HG03280 (cell line): ENCODE measurements around the gene MUC22.
"Not testable (repeated sequence)": the region's sequence is repeated elsewhere in the genome, so short reads cannot be mapped to it uniquely, and the experiment has no call there.

Experiments used
- ATAC-seq: cut with Tn5 transposase; IDR thresholded peaks from one replicate; pipeline ENCODE4 v1.9.1; 2021; ENCODE audit warnings: mild to moderate bottlenecking, moderate library complexity; ENCODE audit not compliant: unreplicated experiment

The MUC22 gene

GRCh38 chr6:31037169-31037568 lies 26.9 kb downstream of the MUC22 start:
- no peak for ATAC-seq

- no peak for ATAC-seq
Measured at GRCh38 chr6:31037682-31038081, 27.4 kb downstream of the MUC22 start.

DNA sequence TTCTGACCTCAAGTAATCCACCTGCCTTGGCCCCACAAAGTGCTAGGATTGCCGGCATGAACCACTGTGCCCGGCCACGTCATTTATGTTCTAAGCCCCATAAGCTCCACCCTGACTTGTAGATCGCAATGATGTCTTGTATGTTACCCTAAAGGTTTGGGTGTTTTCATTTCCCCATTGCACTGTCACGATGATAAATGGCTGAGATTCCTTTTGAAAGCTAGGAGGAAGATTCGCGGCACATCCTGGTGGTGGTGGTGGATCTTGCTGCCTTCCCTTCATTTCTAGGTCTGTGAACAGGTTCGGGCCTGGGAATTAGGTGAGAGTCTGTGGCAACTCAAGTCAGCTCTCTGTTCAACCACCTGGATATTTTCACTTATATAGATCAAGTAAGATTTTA lies 28.3 kb downstream of the MUC22 start:
- no peak for ATAC-seq

DNA sequence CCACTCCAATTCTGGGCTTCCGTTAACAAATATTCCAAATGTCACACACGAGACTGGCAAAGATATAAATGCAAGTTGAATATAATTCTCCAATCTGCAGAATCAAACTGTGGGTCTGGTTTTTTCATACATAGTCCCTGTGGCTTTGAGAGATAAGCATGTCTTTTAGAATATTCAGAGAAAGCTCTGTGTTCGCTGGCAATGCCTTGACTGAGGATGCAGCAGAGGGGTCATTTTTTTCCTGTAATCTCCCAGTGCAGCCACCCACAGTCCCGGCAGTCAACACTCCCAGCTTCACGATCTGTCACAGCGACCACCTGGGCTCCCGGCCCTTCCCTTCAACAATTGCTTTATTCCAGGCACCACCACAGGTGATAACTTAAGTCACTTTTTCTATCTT lies 30.5 kb downstream of the MUC22 start:
- no peak for ATAC-seq

DNA sequence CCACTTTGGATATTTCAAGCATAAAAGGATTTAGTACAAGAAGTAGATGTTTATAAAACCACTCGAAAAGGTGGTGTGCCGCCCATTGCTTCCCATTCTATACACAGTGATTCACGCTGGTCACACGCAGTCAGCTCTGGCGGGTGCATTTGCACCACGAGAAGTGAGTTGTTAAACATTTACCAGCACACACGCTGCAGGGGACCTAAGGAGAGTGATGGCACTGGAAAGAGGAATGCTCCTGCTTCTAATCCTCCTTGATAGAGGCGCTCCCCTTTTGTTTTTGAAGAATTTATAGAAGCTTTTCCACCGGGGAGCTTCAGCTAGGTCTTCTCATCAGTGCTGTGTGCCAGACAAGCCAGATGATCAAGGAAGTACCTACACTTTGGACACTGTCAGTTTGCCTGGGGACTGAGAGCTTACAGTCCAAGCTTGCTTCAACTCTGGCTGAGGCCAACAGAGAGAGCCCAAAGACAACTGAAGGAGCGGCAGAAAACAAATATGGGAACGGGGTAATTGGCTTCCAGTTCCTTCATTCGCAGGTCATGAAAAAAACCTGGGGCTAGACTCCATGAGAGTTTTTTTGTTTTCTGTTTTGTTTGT lies 31.2 kb downstream of the MUC22 start:
- no peak for ATAC-seq

DNA sequence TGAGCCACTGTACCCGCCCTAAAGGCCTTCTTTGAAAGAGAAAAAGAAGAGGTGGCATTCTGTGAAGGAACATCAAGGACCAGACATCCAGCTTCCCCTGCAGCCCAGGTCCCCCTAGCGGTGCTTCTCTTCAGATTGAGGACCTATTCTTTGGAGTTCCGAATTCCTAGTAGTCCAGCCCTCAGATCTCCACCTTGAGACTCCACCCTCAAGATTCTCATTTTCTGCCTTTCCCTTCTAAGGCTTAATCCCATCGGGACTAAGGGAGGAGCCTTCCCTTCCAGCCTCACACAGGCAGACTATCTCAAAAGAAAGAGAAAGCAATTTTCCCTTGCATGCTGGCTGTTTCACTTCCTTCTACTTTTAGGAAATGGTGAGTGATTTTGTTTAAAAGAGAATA lies 32.5 kb downstream of the MUC22 start:
- no peak for ATAC-seq

- ATAC-seq: no peak
Measured at GRCh38 chr6:31048099-31048498, 37.8 kb downstream of the MUC22 start.

GRCh38 chr6:31049518-31049917 lies 39.2 kb downstream of the MUC22 start:
- ATAC-seq: no peak

DNA sequence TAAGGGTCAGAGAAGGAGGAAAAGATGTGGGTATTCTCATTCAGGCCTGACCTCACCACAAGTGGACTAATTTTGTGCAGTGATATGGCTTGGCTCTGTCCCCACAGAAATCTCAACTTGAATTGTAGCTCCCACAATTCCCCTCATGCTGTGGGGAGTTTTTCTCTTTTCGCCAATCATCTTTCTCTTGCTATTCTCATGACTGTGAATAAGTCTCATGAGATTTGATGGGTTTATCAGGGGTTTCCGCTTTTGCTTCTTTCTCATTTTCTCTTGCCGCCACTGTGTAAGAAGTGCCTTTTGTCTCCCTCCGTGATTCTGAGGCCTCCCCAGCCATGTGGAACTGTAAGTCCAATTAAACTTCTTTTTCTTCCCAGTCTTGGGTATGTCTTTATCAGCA lies 42.9 kb downstream of the MUC22 start:
- ATAC-seq: not testable (repeated sequence)

GRCh38 chr6:31053873-31054272 lies 43.6 kb downstream of the MUC22 start:
- no peak for ATAC-seq

GRCh38 chr6:31055441-31055840 lies 45.2 kb downstream of the MUC22 start:
- ATAC-seq: no peak

- ATAC-seq: no peak
Measured at GRCh38 chr6:31057426-31058003, 47.2 kb downstream of the MUC22 start.

DNA sequence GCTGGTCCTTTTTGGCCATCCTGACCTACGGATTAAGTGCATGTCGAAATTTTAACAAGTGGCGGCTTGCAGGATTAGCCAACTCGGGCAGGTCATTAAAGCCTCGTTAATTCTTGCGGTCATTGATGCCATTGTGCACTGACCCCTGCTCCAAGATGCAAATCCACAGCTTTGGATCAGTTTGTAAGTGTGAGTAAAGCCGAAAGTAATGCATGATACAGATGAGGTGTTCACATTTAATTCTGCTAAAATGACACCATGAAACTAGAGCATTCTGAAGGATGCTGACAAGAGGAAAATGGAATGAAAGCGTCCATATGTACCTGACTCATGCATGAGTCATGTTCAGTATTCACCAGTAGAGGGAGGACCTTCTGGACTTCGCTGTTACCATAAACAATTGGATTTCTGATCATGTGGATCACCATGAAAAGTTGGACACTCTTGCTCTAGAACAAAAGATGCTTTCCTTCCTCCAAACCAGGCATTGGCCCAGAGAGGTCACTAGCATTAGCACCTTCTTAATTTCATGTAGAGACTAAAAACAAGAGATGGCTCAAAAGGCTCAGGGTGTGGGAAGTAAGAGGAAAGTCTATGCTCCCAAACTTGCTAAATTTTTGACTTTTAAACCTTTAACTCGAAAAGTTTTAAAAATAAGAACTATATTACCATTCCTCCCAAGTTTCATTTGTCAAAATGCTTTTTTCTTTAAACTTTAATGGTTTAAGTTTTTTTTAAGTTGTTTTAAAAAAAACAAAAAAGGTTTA lies 48.0 kb downstream of the MUC22 start:
- no peak for ATAC-seq

DNA sequence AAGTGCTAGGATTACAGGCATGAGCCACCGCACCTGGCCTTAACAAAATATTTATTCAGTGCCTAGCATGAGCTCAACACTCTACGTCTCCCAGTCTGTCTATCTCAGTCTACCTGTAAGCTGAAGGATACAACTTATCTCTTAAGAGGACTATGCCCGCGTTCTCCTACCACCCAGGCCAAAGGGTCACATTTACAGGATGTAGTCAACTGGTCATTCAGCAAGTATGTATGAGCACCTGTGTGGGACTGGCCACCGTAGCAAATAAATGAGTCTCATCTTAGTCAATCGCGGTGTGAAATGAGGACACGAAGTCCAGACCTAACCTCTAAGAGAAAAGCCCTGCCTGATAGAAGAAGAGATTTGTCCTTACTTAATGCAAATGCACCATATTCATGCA lies 49.9 kb downstream of the MUC22 start:
- ATAC-seq: no peak

- no peak for ATAC-seq
Measured at GRCh38 chr6:31063906-31064435, 53.7 kb downstream of the MUC22 start.

DNA sequence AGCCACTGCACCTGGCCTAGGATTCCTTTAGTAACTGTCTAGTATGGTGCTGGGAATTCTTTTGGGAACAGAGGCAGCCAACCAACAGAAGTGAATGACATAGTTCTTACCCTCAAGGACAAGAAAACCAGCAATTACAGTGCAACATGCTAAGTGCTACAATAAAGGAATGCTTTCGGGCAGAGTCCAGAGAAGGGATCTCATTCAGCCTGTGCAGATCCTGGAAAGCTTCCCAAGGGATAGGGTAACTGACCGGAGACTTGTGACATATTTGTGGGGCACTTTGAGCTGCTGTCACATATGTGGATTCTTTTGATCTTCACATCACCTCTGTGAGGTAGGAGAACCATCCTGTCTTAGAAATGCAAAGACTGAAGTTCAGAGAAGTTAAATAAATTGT lies 55.3 kb downstream of the MUC22 start:
- no peak for ATAC-seq

GRCh38 chr6:31067028-31067427 lies 56.8 kb downstream of the MUC22 start:
- not testable (repeated sequence) for ATAC-seq

GRCh38 chr6:31067891-31068668 lies 57.8 kb downstream of the MUC22 start:
- ATAC-seq: not testable (repeated sequence)

- no peak for ATAC-seq
Measured at GRCh38 chr6:31068669-31069340, 58.5 kb downstream of the MUC22 start.

DNA sequence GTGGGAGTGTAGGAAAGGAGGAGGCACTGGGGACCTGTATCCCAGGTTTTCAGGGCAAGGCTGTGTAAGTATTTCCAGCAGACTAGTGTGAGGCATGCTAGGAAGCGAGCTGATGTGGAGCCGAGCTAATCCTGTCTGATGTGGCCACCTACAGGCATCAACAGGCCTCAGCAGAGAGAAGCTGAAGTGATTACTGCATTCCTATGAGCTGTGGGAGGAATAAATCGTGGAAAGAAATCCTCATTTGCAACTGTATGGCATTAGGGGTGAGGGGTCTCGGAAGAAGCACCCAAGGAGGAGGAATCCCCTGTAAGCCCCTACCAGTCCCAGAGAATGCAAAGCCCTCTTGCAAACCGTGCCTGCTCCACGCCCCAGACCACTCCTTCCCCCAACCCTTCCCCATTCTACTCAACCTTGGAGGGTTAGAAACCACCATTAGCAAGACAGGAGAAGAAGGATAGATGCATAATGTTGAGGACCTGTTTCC lies 60.5 kb downstream of the MUC22 start:
- no peak for ATAC-seq

DNA sequence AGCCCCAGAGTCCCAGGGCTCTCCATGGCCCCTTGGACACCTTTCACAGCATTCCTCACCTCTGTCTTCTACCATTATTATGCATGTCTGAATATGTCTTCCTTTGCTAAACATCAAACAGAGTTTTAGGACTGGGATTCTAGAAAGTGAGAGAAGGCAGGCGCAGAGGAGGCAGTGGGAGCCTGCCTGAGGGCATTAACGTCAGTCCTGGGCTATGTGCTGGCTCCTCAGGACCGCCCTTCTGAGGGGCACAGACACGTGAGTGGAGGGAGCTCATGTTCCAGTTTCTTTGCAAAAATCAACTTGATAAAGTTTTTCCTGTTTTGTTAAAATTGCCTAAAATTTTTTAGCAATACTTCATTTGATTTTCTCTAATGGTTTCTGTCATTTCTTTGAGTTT lies 64.1 kb downstream of the MUC22 start:
- no peak for ATAC-seq
